Stimulated activated CD8-positive, alpha-beta memory T cell treated with anti-CD3 and anti-CD28 coated beads, Interleukin-7, amount 100 ng/mL, for 48 hours (primary cell): Measurements from ENCODE around the gene MAP3K14.
"Not testable (repeated sequence)": the region's sequence is repeated elsewhere in the genome, so short reads cannot be mapped to it uniquely, and the experiment has no call there.

Source experiments
- DNase-seq, 2 donors: peaks; one replicate each; pipeline ENCODE4 v3.0.0-alpha.2; 2020; ENCODE audit warnings: low read depth in 1 of 2; ENCODE audit errors: extremely low read depth in 1 of 2

Gene MAP3K14

GRCh38 chr17:45261577-45262515 is 55.0 kb downstream of the MAP3K14 start, which contains the start of gene SPATA32:
TSS of gene SPATA32 (minus strand) at chr17:45262094. CDS start at chr17:45262016, 78 bp downstream.
- DNase-seq = peak; percentile 56 to 59

GRCh38 chr17:45260204-45260783 is 56.5 kb downstream of the MAP3K14 start:
- no peak for DNase-seq

GRCh38 chr17:45258981-45259380 is 57.8 kb downstream of the MAP3K14 start:
- DNase-seq = no peak

GRCh38 chr17:45257115-45257514 is 59.7 kb downstream of the MAP3K14 start:
- DNase-seq = no peak

- no peak for DNase-seq
Observed at GRCh38 chr17:45256114-45256966, 60.5 kb downstream of the MAP3K14 start.

- DNase-seq = no peak
Observed at GRCh38 chr17:45255358-45255757, 61.5 kb downstream of the MAP3K14 start.

GRCh38 chr17:45253879-45254278 is 62.9 kb downstream of the MAP3K14 start:
- DNase-seq = no peak

GRCh38 chr17:45253237-45253636 is 63.6 kb downstream of the MAP3K14 start:
- DNase-seq = not testable (repeated sequence)

GRCh38 chr17:45251931-45252330 is 64.9 kb downstream of the MAP3K14 start:
- no peak for DNase-seq

GRCh38 chr17:45248132-45248957 is 68.5 kb downstream of the MAP3K14 start:
- DNase-seq = peak in 1 of 2 donors; percentile 68

- DNase-seq = peak; percentile 96 to 99
Observed at GRCh38 chr17:45247429-45248131, 69.2 kb downstream of the MAP3K14 start.

GRCh38 chr17:45246861-45247428 is 69.9 kb downstream of the MAP3K14 start:
- no peak for DNase-seq

- no peak for DNase-seq
Observed at GRCh38 chr17:45246338-45246737, 70.5 kb downstream of the MAP3K14 start.

- no peak for DNase-seq
Observed at GRCh38 chr17:45244725-45245656, 71.8 kb downstream of the MAP3K14 start.

- no peak for DNase-seq
Observed at GRCh38 chr17:45243750-45244149, 73.1 kb downstream of the MAP3K14 start.

- DNase-seq = no peak
Observed at GRCh38 chr17:45242029-45242414, 74.8 kb downstream of the MAP3K14 start.

GRCh38 chr17:45241328-45242028 is 75.3 kb downstream of the MAP3K14 start:
- DNase-seq = no peak

- DNase-seq = no peak
Observed at GRCh38 chr17:45240905-45241327, 75.9 kb downstream of the MAP3K14 start.
